H1 (cell line): ENCODE measurements around the gene NKX2-4. TPM values are rescaled to one million over a fixed set of nuclear protein-coding genes. Genes with fewer than 3 reads are reported as not detected.
"Not testable (repeated sequence)": the region's sequence is repeated elsewhere in the genome, so short reads cannot be mapped to it uniquely, and the experiment has no call there.

ENCODE experiments used
- CTCF ChIA-PET: fragments of 300-600 bp; sonication (Branson Sonifier 250); formaldehyde crosslinking; loops from one replicate; lab custom pipeline; 2021; ENCODE audit not compliant: partially characterized antibody; lab: Charles Lee
- POLR2A ChIA-PET: fragments of 300-600 bp; sonication (Branson Sonifier 250); formaldehyde crosslinking; loops from one replicate; lab custom pipeline; 2021; ENCODE audit warnings: inconsistent platforms; ENCODE audit not compliant: partially characterized antibody; lab: Charles Lee
- DNase-seq, 2 experiments: peaks; one replicate each; pipeline versions ENCODE4 v3.0.0 to v3.0.0-alpha.2; 2010 to 2022; ENCODE audit warnings: low spot score in 2 of 2, low read depth in 1 of 2, mixed read lengths in 1 of 2
- FAIRE-seq: peaks from 2 replicates; lab custom pipeline; 2011; peaks lifted over from hg19 to GRCh38; lab: Jason Lieb, UNC
- H2AFZ ChIP-seq: 2 replicates; pipeline ENCODE4 v1.8.1; 2012; ENCODE audit warnings: low read length, inconsistent platforms
- H2AK5ac ChIP-seq: 2 replicates; pipeline ENCODE4 v1.6.1; 2013; ENCODE audit warnings: low read depth, low read length
- H2BK120ac ChIP-seq: replicated peaks from 2 replicates; pipeline ENCODE3; 2013; ENCODE audit warnings: low read depth, low read length, inconsistent platforms
- H2BK12ac ChIP-seq: 2 replicates; pipeline ENCODE4 v1.6.1; 2013; ENCODE audit warnings: low read depth, low read length
- H2BK15ac ChIP-seq: 2 replicates; pipeline ENCODE4 v1.6.1; 2013; ENCODE audit warnings: low read length
- H2BK20ac ChIP-seq: 2 replicates; pipeline ENCODE4 v1.6.1; 2013; ENCODE audit warnings: low read length
- H2BK5ac ChIP-seq: 2 replicates; pipeline ENCODE4 v1.6.1; 2013; ENCODE audit warnings: low read depth, low read length
- H3K14ac ChIP-seq: 2 replicates; pipeline ENCODE4 v1.6.1; 2013; ENCODE audit warnings: inconsistent platforms; ENCODE audit not compliant: insufficient read length
- H3K18ac ChIP-seq: 2 replicates; pipeline ENCODE4 v1.6.1; 2013; ENCODE audit warnings: low read length; ENCODE audit errors: extremely low read depth
- H3K23ac ChIP-seq: 2 replicates; pipeline ENCODE4 v1.6.1; 2013; ENCODE audit warnings: inconsistent platforms; ENCODE audit not compliant: insufficient read length
- H3K23me2 ChIP-seq: 2 replicates; pipeline ENCODE4 v1.6.1; 2013; ENCODE audit warnings: low read depth, low read length
- H3K27ac ChIP-seq: 2 replicates; pipeline ENCODE4 v1.6.1; 2011; ENCODE audit warnings: low read depth, low read length, inconsistent platforms
- H3K27me3 ChIP-seq, 4 experiments: replicated peaks in 1 of 4; 1 replicate in 1 of 4; 2 replicates in 3 of 4; pipeline versions ENCODE4 v1.6.1 to v1.8.1; 2011 to 2013; ENCODE audit warnings: low read length in 3 of 4, mild to moderate bottlenecking in 3 of 4, inconsistent platforms in 2 of 4, mixed read lengths in 2 of 4, moderate library complexity in 1 of 4; ENCODE audit not compliant: control insufficient read depth in 3 of 4, insufficient read depth in 3 of 4; ENCODE audit errors: extremely low read depth in 1 of 4
- H3K36me3 ChIP-seq, 4 experiments: 2 replicates each; pipeline versions ENCODE4 v1.6.1 to v1.8.1; 2011 to 2013; ENCODE audit warnings: mild to moderate bottlenecking in 4 of 4, low read length in 3 of 4, moderate library complexity in 2 of 4, control low read depth in 1 of 4, inconsistent platforms in 1 of 4; ENCODE audit not compliant: insufficient read depth in 4 of 4, control insufficient read depth in 2 of 4
- H3K4ac ChIP-seq: replicated peaks from 2 replicates; pipeline ENCODE3; 2013; ENCODE audit warnings: low read length, low read depth, mixed read lengths, inconsistent platforms; ENCODE audit not compliant: insufficient read length
- H3K4me1 ChIP-seq, 4 experiments: replicated peaks in 1 of 4; 1 replicate in 1 of 4; 2 replicates in 3 of 4; pipeline versions ENCODE4 v1.6.1 to v1.8.1; 2011 to 2013; ENCODE audit warnings: low read length in 3 of 4, inconsistent platforms in 2 of 4, mixed read lengths in 1 of 4; ENCODE audit not compliant: insufficient read depth in 4 of 4, control insufficient read depth in 3 of 4
- H3K4me2 ChIP-seq, 2 experiments: 2 replicates each; pipeline versions ENCODE4 v1.6.1 to v1.8.1; 2011 to 2013; ENCODE audit warnings: low read depth in 2 of 2, low read length in 2 of 2, control low read depth in 1 of 2, inconsistent platforms in 1 of 2, mild to moderate bottlenecking in 1 of 2; ENCODE audit not compliant: insufficient read depth in 1 of 2
- H3K4me3 ChIP-seq, 4 experiments: fragments of 200-600, 300-600 bp in 1 of 4; sonication (generic), shearing (Covaris generic), sonication (Bioruptor Twin) in 1 of 4; 2 replicates each; pipeline versions ENCODE4 v1.5.1 to v1.8.1; 2011 to 2016; ENCODE audit warnings: low read length in 4 of 4, low read depth in 3 of 4, control low read depth in 2 of 4, inconsistent platforms in 2 of 4, mild to moderate bottlenecking in 2 of 4, mixed read lengths in 1 of 4, moderate library complexity in 1 of 4; ENCODE audit not compliant: insufficient read depth in 2 of 4; ENCODE audit errors: extremely low read depth in 1 of 4
- H3K56ac ChIP-seq: replicated peaks from 2 replicates; pipeline ENCODE3; 2013; ENCODE audit warnings: low read depth, mild to moderate bottlenecking, mixed read lengths, low read length, inconsistent platforms; ENCODE audit not compliant: insufficient read length
- H3K79me1 ChIP-seq: 2 replicates; pipeline ENCODE4 v1.6.1; 2013; ENCODE audit warnings: low read depth, low read length, control low read depth
- H3K79me2 ChIP-seq, 2 experiments: 2 replicates each; pipeline versions ENCODE4 v1.6.1 to v1.8.1; 2012 to 2013; ENCODE audit warnings: low read length in 2 of 2, mild to moderate bottlenecking in 2 of 2, inconsistent platforms in 1 of 2; ENCODE audit not compliant: insufficient read depth in 2 of 2, control insufficient read depth in 1 of 2
- H3K9ac ChIP-seq, 4 experiments: replicated peaks in 1 of 4; 1 replicate in 1 of 4; 2 replicates in 3 of 4; pipeline versions ENCODE4 v1.6.1 to v1.8.1; 2011 to 2013; ENCODE audit warnings: low read depth in 3 of 4, low read length in 3 of 4, control low read depth in 2 of 4, mild to moderate bottlenecking in 2 of 4, moderate library complexity in 2 of 4, inconsistent platforms in 1 of 4; ENCODE audit errors: extremely low read depth in 1 of 4
- H3K9me3 ChIP-seq, 2 experiments: 2 replicates each; pipeline versions ENCODE4 v1.6.1 to v1.8.1; 2012 to 2013; ENCODE audit warnings: mild to moderate bottlenecking in 2 of 2, moderate library complexity in 2 of 2, control low read depth in 1 of 2, inconsistent platforms in 1 of 2, low read depth in 1 of 2, low read length in 1 of 2, mixed read lengths in 1 of 2; ENCODE audit not compliant: insufficient read depth in 2 of 2
- H4K20me1 ChIP-seq, 2 experiments: replicated peaks in 1 of 2; 2 replicates each; pipeline versions ENCODE3 to v1.8.1; 2011 to 2013; ENCODE audit warnings: inconsistent platforms in 2 of 2, low read length in 2 of 2, mild to moderate bottlenecking in 1 of 2; ENCODE audit not compliant: insufficient read depth in 2 of 2, control insufficient read depth in 1 of 2
- H4K5ac ChIP-seq: 2 replicates; pipeline ENCODE4 v1.6.1; 2013; ENCODE audit warnings: low read length, low read depth, mixed read lengths, inconsistent platforms; ENCODE audit not compliant: insufficient read length
- H4K8ac ChIP-seq: 2 replicates; pipeline ENCODE4 v1.8.0; 2013; ENCODE audit warnings: mild to moderate bottlenecking, moderate library complexity, low read length, inconsistent platforms; ENCODE audit not compliant: insufficient read depth; ENCODE audit errors: extremely low read depth
- H4K91ac ChIP-seq: replicated peaks from 2 replicates; pipeline ENCODE3; 2013; ENCODE audit warnings: low read length, mixed read lengths, inconsistent platforms; ENCODE audit not compliant: insufficient read length
- WGBS, 2 experiments: shearing (Covaris generic) in 1 of 2; methylation state at CpG; one replicate each; pipeline versions ENCODE4 v1.1.6 to v1.1.7; 2013 to 2015; ENCODE audit warnings: low lambda C conversion rate in 2 of 2, mixed read lengths in 2 of 2, inconsistent platforms in 1 of 2, low coverage in 1 of 2, missing lambda C conversion rate in 1 of 2; ENCODE audit not compliant: insufficient replicate concordance in 2 of 2, insufficient coverage in 1 of 2, insufficient read length in 1 of 2; ENCODE audit errors: extremely low coverage in 1 of 2, missing lambda C conversion rate in 1 of 2; 5-methylcytosine and 5-hydroxymethylcytosine counted together
- polyA plus RNA-seq, 7 experiments: library from polyadenylated mRNA; depleted of rRNA in 3 of 7; stranded (reverse) in 5 of 7; unstranded in 2 of 7; fragments of >200 nt in 5 of 7; fragments of 200-250 nt in 2 of 7; gene quantifications; 1 replicate in 5 of 7; 2 replicates in 1 of 7; 4 replicates in 1 of 7; pipeline versions ENCODE4 v1.2.1 to v1.2.3, GENCODE V29; 2011 to 2013; ENCODE audit warnings: missing spikeins in 2 of 7, mixed read lengths in 2 of 7
- total RNA-seq: library from RNA; stranded (reverse); fragmentation: NEBNext Ultra II Directional; extraction: Animal tissue kit (Norgen Biotek cat#: 25700); gene quantifications from 2 replicates; pipeline ENCODE4 v1.2.1, GENCODE V29; 2021

Gene NKX2-4
- total and polyA plus RNA-seq, 2 of the 8 experiments (the other 6 are each of a cell fraction or from before 2014, with no cell fraction given), result 0.12 to 0.37 TPM

DNA sequence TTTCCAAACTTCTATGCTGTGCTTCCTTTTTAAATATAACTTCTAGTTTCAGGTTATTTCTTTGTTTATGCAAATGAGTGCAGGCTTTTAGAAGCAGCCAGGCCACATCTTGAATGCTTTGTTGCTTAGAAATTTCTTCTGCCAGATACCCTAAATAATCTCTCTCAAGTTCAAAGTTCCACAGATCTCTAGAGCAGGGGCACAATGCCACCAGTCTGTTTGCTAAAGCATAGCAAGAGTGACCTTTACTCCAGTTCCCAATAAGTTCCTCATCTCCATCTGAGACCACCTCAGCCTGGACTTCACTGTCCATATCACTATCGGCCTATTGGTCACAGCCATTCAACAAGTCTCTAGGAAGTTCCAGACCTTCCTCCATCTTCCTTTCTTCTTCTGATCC, 26.4 kb upstream of the NKX2-4 start:
- H2BK20ac ChIP-seq, H3K56ac ChIP-seq, H3K9ac ChIP-seq, H3K36me3 ChIP-seq, H2AK5ac ChIP-seq, DNase-seq, H3K23ac ChIP-seq, H3K4me3 ChIP-seq, H3K79me1 ChIP-seq, H4K8ac ChIP-seq, H3K27me3 ChIP-seq, H2AFZ ChIP-seq, H2BK12ac ChIP-seq, H4K91ac ChIP-seq, H3K23me2 ChIP-seq, H3K18ac ChIP-seq, H3K27ac ChIP-seq, H3K4me1 ChIP-seq, H4K20me1 ChIP-seq, FAIRE-seq, H4K5ac ChIP-seq, CTCF ChIA-PET, H3K4ac ChIP-seq, H3K14ac ChIP-seq, H3K79me2 ChIP-seq, POLR2A ChIA-PET, H3K4me2 ChIP-seq, H2BK15ac ChIP-seq, H3K9me3 ChIP-seq, H2BK5ac ChIP-seq, H2BK120ac ChIP-seq: not testable (repeated sequence)
- WGBS, 2 experiments, result 92% methylated on average over 1 of the region's 1 CpG; no CpG with 5 or more reads in 1 of the 2 experiments
